Suprapubic skin (tissue), 4 donors: ENCODE data around the gene MARCO.

ENCODE experiments used
- CTCF ChIP-seq, 2 donors: fragments of 200-600 bp in 1 of 2; fragments of 450-650 bp in 1 of 2; sonication (generic) in 1 of 2; IDR thresholded peaks; one replicate each; pipeline ENCODE4 v1.5.1; 2016 to 2019; ENCODE audit warnings: antibody characterized with exemption in 2 of 2, mild to moderate bottlenecking in 1 of 2, moderate library complexity in 1 of 2
- POLR2A ChIP-seq, 2 donors: fragments of 450-650 bp; IDR thresholded peaks; one replicate each; pipeline ENCODE4 v1.6.1; 2017; ENCODE audit warnings: antibody characterized with exemption in 2 of 2, mild to moderate bottlenecking in 2 of 2, moderate library complexity in 2 of 2
- POLR2AphosphoS5 ChIP-seq, 3 donors: sonication (generic); formaldehyde crosslinking; IDR thresholded peaks; one replicate each; pipeline ENCODE4 v1.6.1; 2017; ENCODE audit warnings: antibody characterized with exemption in 3 of 3

- TF ChIP-seq CTCF (IDR thresholded peaks at IDR 0.05) = no peak
- TF ChIP-seq POLR2A (IDR thresholded peaks at IDR 0.05) = no peak
- TF ChIP-seq POLR2AphosphoS5 (IDR thresholded peaks at IDR 0.05) = no peak
Measured at GRCh38 chr2:118911936-118912335, 30.1 kb upstream of the MARCO start.
